IMR-90 (cell line): ENCODE results near the gene OR13G1.

Source experiments
- BHLHE40 ChIP-seq: fragments of 150-350 bp; IDR thresholded peaks from 2 replicates; pipeline ENCODE4 v1.6.1; 2016; ENCODE audit warnings: mild to moderate bottlenecking, low read depth, low read length
- MXI1 ChIP-seq: IDR thresholded peaks from 2 replicates; pipeline ENCODE4 v1.6.1; 2012; ENCODE audit warnings: low read depth, mild to moderate bottlenecking, low read length, moderate library complexity, borderline replicate concordance
- POLR2A ChIP-seq: IDR thresholded peaks from 2 replicates; pipeline ENCODE4 v1.6.1; 2012; ENCODE audit warnings: mild to moderate bottlenecking, low read depth, low read length
- RCOR1 ChIP-seq: IDR thresholded peaks from 2 replicates; pipeline ENCODE4 v1.6.1; 2012; ENCODE audit warnings: mild to moderate bottlenecking, low read length, improper control_type of control experiment; ENCODE audit not compliant: insufficient replicate concordance
- TF ChIP-seq, protein P1 (sequence below): conservative IDR thresholded peaks from 2 replicates; pipeline ENCODE4 v1.5.1; 2012; ENCODE audit warnings: mild to moderate bottlenecking, low read depth, low read length, improper control_type of control experiment

DNA sequence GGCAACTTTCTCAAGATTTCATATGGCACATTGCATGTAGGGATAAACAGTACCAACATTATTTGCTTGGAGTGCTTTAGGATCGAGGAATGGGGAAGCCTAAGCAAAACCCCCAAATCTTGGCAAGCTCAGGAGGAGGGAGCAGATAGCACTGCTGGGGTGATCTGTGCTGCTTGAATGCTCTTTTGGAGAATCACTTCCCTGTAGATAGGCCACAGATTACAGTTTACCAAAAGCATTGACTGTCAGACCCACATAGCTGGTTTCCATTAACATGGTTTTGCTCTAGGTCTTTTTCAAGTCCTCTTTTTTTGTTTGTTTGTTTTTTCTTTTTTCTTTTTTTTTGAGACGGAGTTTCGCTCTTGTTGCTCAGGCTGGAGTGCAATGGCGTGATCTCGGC, 36.8 kb downstream of the OR13G1 start:
- no peak for TF ChIP-seq POLR2A
- TF ChIP-seq, protein P1, sequence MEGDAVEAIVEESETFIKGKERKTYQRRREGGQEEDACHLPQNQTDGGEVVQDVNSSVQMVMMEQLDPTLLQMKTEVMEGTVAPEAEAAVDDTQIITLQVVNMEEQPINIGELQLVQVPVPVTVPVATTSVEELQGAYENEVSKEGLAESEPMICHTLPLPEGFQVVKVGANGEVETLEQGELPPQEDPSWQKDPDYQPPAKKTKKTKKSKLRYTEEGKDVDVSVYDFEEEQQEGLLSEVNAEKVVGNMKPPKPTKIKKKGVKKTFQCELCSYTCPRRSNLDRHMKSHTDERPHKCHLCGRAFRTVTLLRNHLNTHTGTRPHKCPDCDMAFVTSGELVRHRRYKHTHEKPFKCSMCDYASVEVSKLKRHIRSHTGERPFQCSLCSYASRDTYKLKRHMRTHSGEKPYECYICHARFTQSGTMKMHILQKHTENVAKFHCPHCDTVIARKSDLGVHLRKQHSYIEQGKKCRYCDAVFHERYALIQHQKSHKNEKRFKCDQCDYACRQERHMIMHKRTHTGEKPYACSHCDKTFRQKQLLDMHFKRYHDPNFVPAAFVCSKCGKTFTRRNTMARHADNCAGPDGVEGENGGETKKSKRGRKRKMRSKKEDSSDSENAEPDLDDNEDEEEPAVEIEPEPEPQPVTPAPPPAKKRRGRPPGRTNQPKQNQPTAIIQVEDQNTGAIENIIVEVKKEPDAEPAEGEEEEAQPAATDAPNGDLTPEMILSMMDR, result no peak
- TF ChIP-seq BHLHE40, result no peak
- no peak for TF ChIP-seq MXI1
- TF ChIP-seq RCOR1, result no peak
